Posterior cingulate gyrus (tissue), 11 donors: ENCODE data around the gene BICDL2.

Experiments used
- DNase-seq, 10 donors: peaks; one replicate each; pipeline versions ENCODE4 v3.0.0 to v3.0.0-alpha.2; 2020 to 2021; ENCODE audit warnings: mixed read lengths in 3 of 10
- intact Hi-C: fragments of 100-400 bp; cut with DNase I; formaldehyde crosslinking; loops from one replicate; pipeline ENCODE4 v1.15.1; 2023

Gene BICDL2

DNA sequence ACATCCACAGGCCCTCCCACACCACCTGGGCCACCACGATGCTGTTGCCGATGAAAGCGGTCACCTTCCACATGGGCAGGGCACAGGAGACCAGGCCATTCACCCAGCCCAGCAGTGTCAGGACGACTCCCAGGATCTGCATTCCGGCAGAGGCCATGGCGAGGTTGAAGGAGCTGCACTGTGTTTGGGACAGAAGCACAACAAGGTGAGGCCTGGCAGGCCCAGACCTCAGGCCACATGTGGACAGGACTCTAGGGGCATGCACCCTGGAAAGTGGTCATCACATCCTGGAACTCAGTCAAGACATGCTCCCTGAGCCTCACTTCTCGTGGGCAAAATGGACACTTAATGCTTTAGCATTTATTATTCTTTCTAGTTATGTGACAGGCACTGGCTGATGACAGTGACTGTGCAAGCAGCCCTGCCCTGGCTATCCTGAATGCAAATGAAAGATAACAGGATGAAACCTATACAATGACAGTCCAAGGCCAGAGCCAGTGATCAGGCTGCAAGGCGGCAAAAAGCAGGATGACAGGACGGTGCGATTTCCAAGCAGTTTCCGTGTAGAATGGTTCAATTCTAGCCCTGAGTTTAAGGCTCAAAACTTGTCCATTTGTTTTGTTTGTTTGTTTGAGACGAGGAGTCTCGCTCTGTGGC is 20.8 kb downstream of the BICDL2 start:
- intact Hi-C loops: no loop called here
- no peak for DNase-seq

DNA sequence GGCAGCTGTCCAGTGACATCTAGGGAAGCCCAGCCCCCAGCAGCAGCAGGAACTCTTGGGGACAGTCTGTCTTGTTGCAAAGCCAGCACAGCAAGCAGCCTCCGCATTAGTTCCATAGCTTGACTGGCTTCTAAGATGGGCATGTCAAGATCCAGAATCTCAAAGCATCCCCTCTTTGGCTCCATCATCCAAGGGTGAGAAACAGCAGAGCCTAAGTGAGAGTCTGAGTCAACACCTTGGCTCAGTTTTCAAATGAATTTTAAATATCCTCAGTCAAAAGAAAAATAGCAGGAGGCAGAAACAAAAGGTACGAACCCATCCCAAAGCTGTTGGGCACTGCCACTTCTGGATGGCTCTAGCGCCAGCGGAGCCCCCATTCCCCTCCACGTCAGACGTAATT is 21.8 kb downstream of the BICDL2 start:
- DNase-seq: no peak
- intact Hi-C loops: no loop called here

DNA sequence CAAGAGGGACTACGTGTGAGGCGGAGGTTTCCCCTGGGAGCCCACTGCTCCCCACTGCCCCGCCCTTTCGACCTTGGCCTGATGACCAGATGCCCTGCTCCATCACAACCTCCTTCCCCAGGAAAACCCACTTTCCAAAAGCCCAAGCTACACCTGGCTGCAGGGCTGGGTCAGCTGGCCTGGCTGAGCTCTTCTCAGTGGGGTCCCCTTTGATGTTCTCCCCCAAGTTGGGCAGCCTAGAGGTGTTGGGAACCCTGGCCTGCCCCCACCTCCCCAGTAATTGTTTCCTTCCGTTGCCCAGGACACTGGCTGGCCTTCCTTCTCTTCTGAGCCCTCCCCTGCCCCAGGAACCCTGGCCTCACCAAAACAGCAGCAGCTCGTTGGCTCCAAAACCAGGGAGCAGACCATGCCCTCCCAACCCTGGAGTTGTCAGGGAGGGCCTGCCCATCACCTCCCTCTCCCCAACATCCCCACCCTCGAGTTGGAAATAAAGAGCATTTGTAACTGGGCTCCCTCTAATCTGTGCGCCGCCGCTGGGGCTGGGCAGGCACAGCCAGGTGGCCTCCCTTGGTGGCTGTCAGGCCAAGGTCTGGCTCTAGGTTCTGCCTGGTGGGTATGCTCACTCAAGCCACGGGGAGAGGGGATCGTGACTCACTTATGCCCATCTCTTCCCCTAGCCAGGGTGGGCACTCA is 22.6 kb downstream of the BICDL2 start:
- intact Hi-C loops: no loop called here
- no peak for DNase-seq

DNA sequence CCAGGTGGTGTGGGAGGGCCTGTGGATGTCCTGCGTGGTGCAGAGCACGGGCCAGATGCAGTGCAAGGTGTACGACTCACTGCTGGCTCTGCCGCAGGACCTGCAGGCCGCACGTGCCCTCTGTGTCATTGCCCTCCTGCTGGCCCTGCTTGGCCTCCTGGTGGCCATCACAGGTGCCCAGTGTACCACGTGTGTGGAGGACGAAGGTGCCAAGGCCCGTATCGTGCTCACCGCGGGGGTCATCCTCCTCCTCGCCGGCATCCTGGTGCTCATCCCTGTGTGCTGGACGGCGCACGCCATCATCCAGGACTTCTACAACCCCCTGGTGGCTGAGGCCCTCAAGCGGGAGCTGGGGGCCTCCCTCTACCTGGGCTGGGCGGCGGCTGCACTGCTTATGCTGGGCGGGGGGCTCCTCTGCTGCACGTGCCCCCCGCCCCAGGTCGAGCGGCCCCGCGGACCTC is 23.2 kb downstream of the BICDL2 start:
- intact Hi-C loops: no loop called here

DNA sequence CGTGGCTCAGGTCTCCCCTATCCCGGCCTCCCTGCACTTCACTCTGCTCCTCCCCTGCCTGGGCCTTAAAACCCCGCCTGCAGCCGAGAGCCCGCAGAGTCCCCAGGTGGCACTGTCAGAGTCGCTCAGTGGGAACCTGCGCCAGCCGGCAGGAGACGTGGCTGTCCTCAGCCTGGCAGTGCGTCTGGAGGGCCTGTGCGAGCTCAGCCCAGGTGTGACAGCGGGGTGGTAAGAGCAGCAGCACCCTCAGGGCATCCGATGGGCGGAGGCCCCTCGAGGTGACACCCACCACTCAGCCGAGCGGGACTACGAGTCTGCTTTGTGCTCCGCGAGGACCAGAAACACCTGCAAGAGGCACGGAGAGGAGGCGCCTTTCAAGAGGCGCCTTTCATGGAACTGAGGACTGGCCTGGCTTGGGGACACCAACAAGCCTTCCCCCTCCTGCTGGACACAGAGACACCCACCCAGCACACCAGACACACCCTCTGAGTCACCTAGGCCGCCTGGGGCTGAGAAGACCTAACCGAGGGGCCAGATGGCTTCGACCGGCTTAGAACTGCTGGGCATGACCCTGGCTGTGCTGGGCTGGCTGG is 23.8 kb downstream of the BICDL2 start, which contains the start of gene CLDN9:
TSS of gene CLDN9 (plus strand) at position 96 of the 593 bp plus-strand sequence. CDS start at position 536, 440 bp downstream.
- intact Hi-C loops: no loop called here
- peak in 1 of 10 donors; percentile 61 for DNase-seq

More for the DNA sequence above, 23.2 kb downstream of the BICDL2 start:
- no peak for DNase-seq

DNA sequence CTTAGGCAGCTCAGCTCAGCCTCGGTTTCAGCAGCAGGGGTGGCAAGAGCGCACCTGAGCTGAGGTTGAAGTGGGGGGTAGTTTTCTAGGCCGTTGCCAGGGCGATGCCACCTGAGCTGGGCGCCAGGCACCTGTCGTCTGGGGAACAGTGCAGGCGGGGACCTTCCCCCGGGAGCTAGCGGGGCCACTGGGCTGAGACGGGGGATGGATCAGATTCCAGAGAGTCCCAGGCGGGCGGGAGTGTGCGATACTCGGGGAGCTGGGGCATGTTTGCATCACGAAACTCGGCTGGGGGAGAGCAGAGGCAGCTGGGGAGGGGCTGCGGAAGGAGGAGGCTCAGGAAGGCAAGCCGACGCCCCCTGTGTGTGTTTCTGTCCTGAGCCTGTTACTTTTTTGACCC is 24.5 kb downstream of the BICDL2 start:
- DNase-seq: no peak
- intact Hi-C loops: no loop called here

DNA sequence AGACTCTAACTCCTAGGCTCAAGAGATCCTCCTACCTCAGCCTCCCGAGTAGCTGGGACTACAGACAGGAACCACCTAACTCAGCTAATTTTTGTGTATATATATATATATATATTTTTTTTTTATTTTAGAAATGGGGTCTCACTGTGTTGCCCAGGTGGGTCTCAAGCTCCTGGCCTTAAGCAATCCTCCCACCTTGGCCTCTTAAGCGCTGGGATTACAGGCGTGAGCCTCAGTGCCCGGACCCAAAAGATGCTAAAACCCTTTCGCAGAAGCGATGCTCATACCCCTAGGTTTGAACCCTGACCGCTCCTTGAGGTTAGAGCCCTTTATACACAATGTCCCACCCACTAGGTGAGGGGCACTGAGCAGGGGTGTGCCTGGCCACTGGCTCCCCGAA is 26.2 kb downstream of the BICDL2 start:
- DNase-seq: no peak
- intact Hi-C loops: no loop called here

DNA sequence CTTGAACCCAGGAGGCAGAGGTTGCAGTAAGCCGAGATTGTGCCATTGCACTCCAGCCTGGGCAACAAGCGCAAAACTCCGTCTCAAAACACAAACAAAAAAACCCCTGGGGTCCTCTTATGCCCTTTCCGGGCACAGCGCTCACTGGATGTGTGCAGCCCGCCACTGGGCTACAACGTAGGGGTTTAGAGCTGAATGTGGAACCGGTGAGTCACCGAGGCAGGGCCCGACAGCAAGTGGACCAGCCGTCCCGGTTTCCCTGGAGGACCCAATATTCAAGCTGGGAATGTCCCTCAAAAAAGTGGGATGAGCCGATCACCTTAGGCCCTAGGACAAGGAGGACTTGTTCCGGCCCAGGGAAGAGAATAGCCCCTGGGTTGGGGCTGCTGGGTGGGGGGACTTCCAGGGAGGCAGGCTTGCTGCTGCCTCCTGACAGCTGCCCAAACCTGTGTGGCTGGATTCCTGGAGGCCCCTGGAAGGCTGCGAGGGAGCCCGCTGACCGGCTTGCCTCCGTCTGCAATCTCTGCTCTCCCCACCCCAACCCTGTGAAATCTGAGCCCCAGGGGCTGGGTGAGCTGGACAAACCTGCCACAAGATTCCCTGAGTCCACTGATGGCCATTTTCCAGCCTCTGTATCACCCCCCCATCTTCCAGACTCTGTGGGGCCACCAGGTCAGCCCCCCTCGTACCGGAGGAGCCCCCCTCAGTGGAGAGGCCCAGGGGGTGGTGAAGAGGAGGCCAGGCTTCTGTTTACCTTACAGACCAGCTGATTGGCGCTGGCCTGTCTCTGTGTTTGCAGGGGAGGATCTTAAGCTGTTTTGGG is 27.0 kb downstream of the BICDL2 start:
- DNase-seq: no peak

DNA sequence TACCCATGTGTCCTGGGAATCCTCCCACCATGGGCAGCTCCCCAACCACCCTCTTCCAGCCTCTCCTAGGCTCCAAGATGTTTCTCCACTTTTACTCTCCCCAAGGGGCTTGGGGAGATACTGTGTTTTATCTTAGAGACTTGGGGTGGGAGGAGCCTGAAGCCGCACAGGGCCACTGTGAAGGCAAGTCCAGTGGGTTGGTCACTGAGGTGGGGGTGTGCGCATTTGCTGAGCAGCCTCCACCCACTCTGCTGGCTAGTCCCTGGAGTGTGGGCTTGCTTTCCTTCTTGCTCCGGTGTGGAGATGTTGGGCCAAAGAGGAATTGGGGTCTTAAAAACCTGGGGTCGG is 28.1 kb downstream of the BICDL2 start:
- no peak for DNase-seq

More for the DNA sequence above, 27.0 kb downstream of the BICDL2 start:
- intact Hi-C loops: no loop called here

DNA sequence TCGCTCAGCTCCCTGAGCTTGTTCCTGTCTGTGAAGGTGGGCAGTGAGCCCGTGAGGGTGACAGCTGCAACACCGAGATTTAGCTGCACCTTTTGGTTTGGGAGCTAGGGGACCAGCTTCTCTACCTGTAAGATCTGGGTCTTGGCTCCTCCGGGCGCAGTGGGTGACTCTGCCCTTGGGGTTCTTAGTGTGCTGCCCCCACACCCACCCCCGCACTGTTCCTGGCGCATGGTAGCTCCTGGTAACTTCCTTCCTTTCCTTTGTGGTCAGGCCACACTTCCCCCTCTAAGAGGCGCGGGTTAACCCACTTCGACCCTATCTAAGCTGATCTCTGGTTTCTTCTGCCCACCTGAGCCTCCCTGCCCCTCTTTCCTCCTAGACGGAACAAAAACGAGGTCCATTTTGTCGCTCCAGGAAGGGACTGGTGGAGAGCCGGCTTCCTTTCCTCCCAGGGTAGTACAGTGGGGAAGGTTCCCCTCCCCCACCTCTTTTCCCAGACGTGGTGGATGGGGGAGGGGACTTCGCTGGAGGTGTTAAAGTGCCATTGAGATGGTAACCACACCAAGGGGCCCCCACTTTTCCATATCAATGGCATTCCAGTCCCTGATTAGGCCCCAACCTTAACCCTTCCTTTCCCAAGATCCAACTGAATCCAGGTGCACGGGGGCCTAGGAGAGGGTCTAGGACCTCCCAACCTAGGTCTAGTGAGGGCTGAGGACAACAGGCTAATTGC is 28.6 kb downstream of the BICDL2 start:
- no peak for DNase-seq
- intact Hi-C loops: no loop called here

More for the DNA sequence above, 28.1 kb downstream of the BICDL2 start:
- intact Hi-C loops: no loop called here

DNA sequence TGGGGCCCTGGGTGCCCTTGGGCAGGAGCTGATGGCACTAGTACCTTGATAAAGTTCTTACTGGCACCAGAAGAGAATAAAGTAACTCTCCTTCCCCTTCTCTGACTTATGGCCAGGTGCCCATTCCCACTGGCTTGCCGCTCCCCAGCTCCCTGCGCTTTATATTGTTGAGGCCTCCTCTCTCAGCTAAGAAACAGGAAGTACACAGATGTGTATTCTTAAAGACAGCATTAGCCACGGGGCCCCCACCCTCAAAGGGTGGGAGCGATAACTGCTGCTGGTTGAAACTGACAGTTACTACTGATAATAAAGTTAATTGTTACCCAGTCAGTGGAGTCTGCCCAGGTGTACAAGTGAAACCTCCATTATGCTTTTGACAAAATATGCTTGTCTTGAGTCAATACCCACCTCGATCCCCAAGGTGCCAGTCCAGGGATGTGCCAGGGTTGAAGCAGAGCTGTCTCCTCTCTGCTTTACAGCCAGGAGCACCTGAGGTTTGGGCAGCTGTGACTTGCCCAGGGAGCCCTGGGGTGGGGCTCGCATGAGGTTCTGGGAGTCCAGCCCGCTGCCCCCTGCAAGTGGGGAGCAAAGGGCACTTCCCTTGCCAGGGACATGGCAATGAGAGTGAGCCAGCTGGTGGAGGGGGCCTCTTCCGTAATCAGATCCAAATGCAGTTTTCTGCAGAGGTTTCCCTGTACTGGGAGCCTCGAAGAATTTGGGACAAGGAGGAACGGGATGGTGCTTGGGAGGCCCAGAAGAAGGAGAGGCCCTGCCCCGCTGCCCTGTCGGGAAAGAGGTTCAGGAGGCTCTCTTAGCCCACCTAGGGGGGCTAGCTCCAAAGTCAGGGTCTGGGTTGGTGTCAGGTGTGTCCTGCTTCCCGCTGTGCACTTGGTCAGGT is 29.4 kb downstream of the BICDL2 start:
- intact Hi-C loops: no loop called here
- no peak for DNase-seq

DNA sequence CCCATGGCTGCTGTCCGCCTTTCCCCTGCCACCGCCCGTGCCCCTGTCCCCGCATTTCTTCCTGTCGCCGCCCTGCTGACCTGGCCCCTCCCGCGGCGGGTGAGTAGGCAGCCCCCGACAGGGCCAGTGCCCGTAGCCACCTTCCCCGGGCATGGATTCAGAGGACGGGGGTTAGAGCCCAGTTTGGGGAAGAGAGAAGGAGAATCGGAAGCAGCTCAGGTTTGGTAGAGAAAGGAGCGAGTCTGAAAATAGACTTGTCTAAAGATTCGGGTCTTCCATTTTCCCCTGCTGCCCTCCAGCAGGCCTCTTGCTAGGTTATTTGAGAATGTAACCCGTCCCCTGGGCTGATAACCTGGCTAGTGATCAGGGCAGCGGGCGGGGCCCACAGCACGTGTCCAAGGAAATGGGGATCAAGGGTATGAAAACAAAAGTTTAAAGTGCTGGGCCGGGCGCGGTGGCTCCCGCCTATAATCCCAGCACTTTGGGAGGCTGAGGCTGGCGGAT is 31.9 kb downstream of the BICDL2 start:
- intact Hi-C loops: loop anchor here (2.0 kb wide), 1 partner anchor 16 kb away; the partner anchor contains the start of gene TNFRSF12A
- no peak for DNase-seq

DNA sequence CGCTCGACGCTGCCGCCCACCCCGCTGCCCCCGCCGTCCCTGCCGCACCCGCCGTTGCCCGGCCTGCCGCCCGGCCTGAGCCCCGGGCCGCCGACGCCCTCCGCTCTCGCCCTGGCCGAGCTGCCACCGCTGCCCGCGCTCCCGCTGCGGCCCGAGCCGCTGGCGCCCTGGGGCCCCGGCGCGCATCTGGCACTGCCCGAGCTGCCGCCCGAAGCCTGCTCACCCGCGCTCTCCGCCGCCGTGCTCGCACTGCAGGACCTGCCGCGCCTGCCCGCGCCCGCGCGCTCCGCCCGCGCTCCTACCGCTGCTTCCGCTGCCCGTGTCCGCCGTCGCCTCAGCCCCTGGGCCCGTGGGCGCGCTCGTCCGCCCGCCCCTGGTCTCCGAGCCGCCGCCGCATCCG is 32.4 kb downstream of the BICDL2 start:
- intact Hi-C loops: loop anchor here (2.0 kb wide), 1 partner anchor 16 kb away; the partner anchor contains the start of gene TNFRSF12A
- no peak for DNase-seq

DNA sequence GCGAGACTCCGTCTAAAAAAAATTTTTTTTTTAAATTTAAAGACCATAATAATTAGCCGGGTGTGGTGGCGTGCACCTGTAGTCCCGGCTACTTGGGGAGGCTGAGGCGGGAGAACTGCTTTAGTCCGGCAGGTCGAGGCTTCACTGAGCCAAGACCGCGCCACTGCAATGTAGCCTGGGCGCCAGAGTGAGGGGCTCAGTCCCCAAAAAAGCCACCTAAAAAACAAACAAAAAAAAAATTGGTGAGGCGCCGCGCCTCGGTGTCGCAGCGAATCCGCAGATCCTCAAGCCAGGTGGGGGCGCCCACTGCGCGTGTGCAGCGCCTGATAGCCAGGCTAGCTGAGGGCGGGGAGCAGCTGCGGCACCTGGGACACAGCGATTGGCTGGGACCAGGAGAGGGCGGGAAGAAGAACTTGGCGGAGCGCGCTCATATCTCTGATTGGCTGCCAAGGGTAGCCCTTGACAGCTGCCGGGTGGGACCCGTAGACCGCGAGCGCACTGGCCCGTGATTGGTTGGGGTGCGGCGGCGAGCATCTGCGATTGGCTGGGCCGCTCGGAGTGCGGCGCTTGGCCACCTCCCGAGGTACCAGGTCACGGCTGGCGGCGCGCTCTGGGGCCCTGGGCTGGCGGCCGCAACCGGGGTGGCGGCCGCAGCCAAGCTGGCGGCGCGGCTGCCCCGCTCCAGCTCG is 33.0 kb downstream of the BICDL2 start:
- DNase-seq: peak; percentile 96 to 100 (median 98)
- intact Hi-C loops: loop anchor here (2.0 kb wide), 1 partner anchor 17 kb away; the partner anchor contains the start of gene TNFRSF12A

DNA sequence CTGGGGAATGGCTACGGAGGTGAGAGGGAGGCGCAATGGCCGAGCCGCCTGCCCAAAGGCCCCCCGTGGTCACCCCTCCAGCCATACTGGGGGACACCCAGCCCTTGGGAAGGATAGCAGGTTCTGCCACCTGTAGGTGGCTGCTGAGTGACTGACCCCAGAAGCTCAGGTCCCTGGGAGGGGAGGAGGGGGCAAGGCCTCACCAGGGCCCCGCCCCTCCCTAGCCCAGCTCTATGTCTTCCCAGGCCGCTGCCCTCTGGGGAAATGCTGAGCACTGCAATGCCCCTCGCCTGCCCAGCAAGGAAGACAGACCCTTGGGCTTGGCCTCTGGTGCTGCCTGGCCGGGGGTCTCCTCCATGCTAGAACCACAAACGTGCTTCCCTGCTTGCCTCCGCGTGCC is 35.4 kb downstream of the BICDL2 start:
- DNase-seq: no peak
- intact Hi-C loops: no loop called here

DNA sequence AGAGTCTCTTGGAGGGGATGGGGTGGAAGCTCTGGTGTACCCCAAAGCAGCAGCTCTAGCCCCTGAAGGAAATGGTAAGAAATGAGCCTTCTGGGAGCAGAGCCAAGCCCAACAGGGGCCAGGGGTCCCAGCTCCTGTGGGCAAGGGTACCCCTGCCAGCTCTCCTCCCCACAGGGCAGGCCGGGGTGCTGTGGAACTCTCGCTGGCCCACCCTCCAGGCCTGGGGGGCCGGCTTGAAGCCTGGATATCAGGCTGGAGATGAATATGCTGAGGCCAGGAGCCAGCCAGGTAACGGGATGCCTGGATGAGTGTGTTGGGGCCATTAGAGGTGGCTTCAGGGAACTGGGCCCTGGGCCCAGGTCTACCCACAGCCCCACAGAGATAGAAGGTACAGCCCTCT is 36.2 kb downstream of the BICDL2 start:
- DNase-seq: no peak
- intact Hi-C loops: no loop called here

DNA sequence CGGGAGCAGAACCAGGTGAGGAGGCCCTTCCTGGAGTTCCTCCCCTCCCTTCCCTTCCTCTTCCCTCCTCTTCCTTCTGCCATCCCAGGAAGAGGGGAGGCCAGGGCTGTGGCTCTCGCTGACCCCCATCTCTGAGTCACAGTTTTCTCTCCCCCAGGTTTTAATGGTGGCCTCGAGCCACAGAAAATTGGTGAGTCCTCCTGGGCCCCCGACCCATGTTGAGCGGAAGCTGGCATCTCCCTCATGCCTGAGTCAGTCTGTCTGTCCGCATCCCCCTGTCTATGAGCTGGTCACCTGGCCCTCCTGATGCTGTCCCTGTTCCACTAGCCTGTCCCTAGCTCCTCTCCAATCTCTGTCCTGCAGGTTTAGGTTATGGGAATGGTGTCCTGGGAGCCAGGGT is 36.8 kb downstream of the BICDL2 start:
- intact Hi-C loops: no loop called here
- no peak for DNase-seq

DNA sequence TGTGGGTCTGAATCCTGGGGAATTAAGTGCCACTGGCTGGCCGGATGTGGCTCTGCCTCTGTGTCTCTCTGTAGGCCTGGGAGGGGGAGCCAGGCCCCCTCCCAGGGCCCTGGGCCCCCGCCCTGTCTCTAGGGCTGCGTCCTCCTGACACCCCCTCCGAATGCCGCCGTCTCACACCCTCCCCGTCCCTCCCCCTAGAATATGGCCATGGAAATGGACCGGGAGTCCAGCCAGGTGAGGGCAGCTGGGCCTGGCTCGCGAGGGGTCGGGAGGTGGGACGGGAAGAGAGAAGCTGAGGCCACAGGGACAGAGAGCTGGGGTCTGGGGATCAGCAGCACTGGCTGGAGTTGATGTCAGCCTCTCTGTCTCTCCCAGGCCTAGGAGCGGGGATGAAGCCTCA is 40.4 kb downstream of the BICDL2 start:
- intact Hi-C loops: no loop called here
- no peak for DNase-seq
